HepG2 (cell line): Measurements from ENCODE around the gene PRDM11. TPM values are rescaled to one million over a fixed set of nuclear protein-coding genes. Genes with fewer than 3 reads are reported as not detected.

ENCODE experiments used
- ATM ChIP-seq: fragments of 450-650 bp; IDR thresholded peaks from 2 replicates; pipeline ENCODE4 v1.7.1; 2017; ENCODE audit warnings: mild to moderate bottlenecking, borderline replicate concordance
- GABPB1 ChIP-seq: IDR thresholded peaks from 2 replicates; pipeline ENCODE4 v1.6.1; 2016; ENCODE audit warnings: mild to moderate bottlenecking, missing genetic modification reagents, moderate library complexity, missing compliant biosample characterization
- JDP2 ChIP-seq: sonication (generic); formaldehyde crosslinking; IDR thresholded peaks from 2 replicates; pipeline ENCODE4 v1.8.1; 2022; ENCODE audit warnings: missing genetic modification reagents, borderline replicate concordance
- MLLT10 ChIP-seq: sonication (generic); formaldehyde crosslinking; IDR thresholded peaks from 2 replicates; pipeline ENCODE4 v1.4.0; 2020; ENCODE audit warnings: missing genetic modification reagents
- NONO ChIP-seq, 2 experiments: fragments of 450-650 bp in 1 of 2; sonication (generic) in 1 of 2; formaldehyde crosslinking in 1 of 2; IDR thresholded peaks in 1 of 2; conservative IDR thresholded peaks in 1 of 2; 2 replicates each; pipeline versions ENCODE4 v1.6.1 to v1.8.0; 2017 to 2022; ENCODE audit warnings: mild to moderate bottlenecking in 1 of 2, missing genetic modification reagents in 1 of 2, moderate library complexity in 1 of 2
- PAX8 ChIP-seq: sonication (generic); formaldehyde crosslinking; IDR thresholded peaks from 2 replicates; pipeline ENCODE4 v1.8.0; 2022; ENCODE audit warnings: mild to moderate bottlenecking, missing genetic modification reagents, borderline replicate concordance
- RAD21 ChIP-seq: fragments of 450-650 bp; formaldehyde crosslinking; IDR thresholded peaks from 2 replicates; pipeline ENCODE4 v1.5.0; 2020; ENCODE audit warnings: mild to moderate bottlenecking
- SMC3 ChIP-seq: IDR thresholded peaks from 2 replicates; pipeline ENCODE4 v1.6.1; 2011; ENCODE audit warnings: low read length, improper control_type of control experiment
- TEAD3 ChIP-seq: optimal IDR thresholded peaks from 2 replicates; pipeline ENCODE3; 2016; ENCODE audit warnings: borderline replicate concordance
- THYN1 ChIP-seq: sonication (generic); formaldehyde crosslinking; IDR thresholded peaks from 2 replicates; pipeline ENCODE4 v1.8.1; 2023; ENCODE audit warnings: low read depth, mild to moderate bottlenecking, moderate library complexity, missing genetic modification reagents, borderline replicate concordance
- XBP1 ChIP-seq: sonication (generic); formaldehyde crosslinking; IDR thresholded peaks from 2 replicates; pipeline ENCODE4 v1.5.0; 2020; ENCODE audit warnings: missing genetic modification reagents
- XRCC5 ChIP-seq: fragments of 200-400 bp; formaldehyde crosslinking; optimal IDR thresholded peaks from 2 replicates; pipeline ENCODE3; 2017; ENCODE audit warnings: mild to moderate bottlenecking, low read length
- ZBTB8A ChIP-seq: sonication (generic); formaldehyde crosslinking; IDR thresholded peaks from 2 replicates; pipeline ENCODE4 v1.4.0; 2020; ENCODE audit warnings: mild to moderate bottlenecking, low read depth, missing genetic modification reagents, borderline replicate concordance
- ZFX ChIP-seq: sonication (generic); formaldehyde crosslinking; IDR thresholded peaks from 2 replicates; pipeline ENCODE4 v1.4.0; 2020; ENCODE audit warnings: mild to moderate bottlenecking, low read depth, missing genetic modification reagents, moderate library complexity
- ZNF432 ChIP-seq: sonication (generic); formaldehyde crosslinking; IDR thresholded peaks from 2 replicates; pipeline ENCODE4 v1.5.0; 2020; ENCODE audit warnings: missing genetic modification reagents, mild to moderate bottlenecking, borderline replicate concordance
- ZNF563 ChIP-seq: sonication (generic); formaldehyde crosslinking; IDR thresholded peaks from 2 replicates; pipeline ENCODE4 v1.8.0; 2022; ENCODE audit warnings: mild to moderate bottlenecking, moderate library complexity, missing genetic modification reagents
- ZNF780A ChIP-seq: sonication (generic); formaldehyde crosslinking; IDR thresholded peaks from 2 replicates; pipeline ENCODE4 v1.8.0; 2022; ENCODE audit warnings: mild to moderate bottlenecking, missing genetic modification reagents, moderate library complexity
- polyA plus RNA-seq, 8 experiments: library from polyadenylated mRNA; depleted of rRNA in 3 of 8; stranded (reverse) in 7 of 8; unstranded in 1 of 8; fragments of >200 nt; fragmentation: Illumina TruSeq in 4 of 8; extraction: Trizol in 4 of 8; gene quantifications; 2 replicates each; pipeline versions ENCODE4 v1.2.1 to v1.2.3, GENCODE V29; 2011 to 2016; ENCODE audit warnings: low read depth in 4 of 8, missing spikeins in 1 of 8, mixed read lengths in 1 of 8; ENCODE audit not compliant: insufficient read depth in 1 of 8
- total RNA-seq, 5 experiments: library from RNA; depleted of rRNA; stranded (reverse); fragments of >200 nt; fragmentation: Illumina TruSeq; extraction: Trizol; gene quantifications; 2 replicates each; pipeline ENCODE4 v1.2.3, GENCODE V29; 2016; ENCODE audit warnings: low read depth in 1 of 5
- TF ChIP-seq, protein P1 (sequence below): IDR thresholded peaks from 2 replicates; pipeline ENCODE4 v1.6.1; 2016; ENCODE audit warnings: low read depth, control low read depth
- TF ChIP-seq, protein P2 (sequence below): sonication (generic); formaldehyde crosslinking; IDR thresholded peaks from 2 replicates; pipeline ENCODE4 v1.5.1; 2020; ENCODE audit warnings: mild to moderate bottlenecking, missing genetic modification reagents, moderate library complexity
- TF ChIP-seq, protein P3 (sequence below): sonication (generic); formaldehyde crosslinking; IDR thresholded peaks from 2 replicates; pipeline ENCODE4 v1.4.0; 2020; ENCODE audit warnings: low read depth, missing genetic modification reagents
- TF ChIP-seq, protein P4 (sequence below): sonication (generic); formaldehyde crosslinking; IDR thresholded peaks from 2 replicates; pipeline ENCODE4 v1.5.0; 2020; ENCODE audit warnings: missing genetic modification reagents

Gene PRDM11
- total and polyA plus RNA-seq, 2 of the 13 experiments (the other 11 are each of a cell fraction or from before 2014, with no cell fraction given), result 3.4 to 4.7 TPM

DNA sequence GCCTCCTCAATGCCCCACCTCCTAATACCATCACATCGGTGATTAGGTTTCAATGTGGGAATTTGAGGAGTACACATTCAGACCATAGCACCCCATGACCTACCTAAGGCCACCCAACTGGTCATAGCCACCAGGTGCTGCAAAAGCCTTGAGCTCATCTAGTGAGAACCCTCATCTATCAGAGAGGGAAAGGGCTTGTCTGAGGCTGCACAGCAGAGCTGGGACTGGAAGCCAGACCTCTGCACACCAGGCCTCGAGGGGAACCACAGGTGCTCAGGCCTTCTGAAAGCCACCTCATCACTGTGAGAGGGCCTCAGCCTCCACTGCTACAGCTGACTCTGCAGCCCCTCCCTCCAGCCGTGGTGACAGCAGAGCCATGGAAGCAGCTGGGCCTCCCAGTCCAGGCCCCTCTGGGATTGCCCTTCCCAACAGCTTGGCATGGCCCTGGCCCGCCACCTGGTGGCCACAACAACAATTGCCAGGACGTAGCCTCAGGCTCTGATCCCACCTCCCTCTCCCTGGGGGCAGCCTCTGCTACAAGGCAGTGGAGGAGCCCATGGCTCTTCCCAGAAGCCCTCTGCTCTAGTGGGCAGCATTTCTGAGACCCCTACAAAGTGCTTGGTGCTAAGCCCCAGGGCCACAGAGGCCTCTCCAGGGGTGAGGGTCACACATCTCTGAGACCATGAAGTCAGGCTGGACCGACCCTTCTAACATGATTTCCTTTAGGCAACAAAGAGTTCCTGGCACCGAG, 41.0 kb upstream of the PRDM11 start (continued):
- TF ChIP-seq, protein P1, sequence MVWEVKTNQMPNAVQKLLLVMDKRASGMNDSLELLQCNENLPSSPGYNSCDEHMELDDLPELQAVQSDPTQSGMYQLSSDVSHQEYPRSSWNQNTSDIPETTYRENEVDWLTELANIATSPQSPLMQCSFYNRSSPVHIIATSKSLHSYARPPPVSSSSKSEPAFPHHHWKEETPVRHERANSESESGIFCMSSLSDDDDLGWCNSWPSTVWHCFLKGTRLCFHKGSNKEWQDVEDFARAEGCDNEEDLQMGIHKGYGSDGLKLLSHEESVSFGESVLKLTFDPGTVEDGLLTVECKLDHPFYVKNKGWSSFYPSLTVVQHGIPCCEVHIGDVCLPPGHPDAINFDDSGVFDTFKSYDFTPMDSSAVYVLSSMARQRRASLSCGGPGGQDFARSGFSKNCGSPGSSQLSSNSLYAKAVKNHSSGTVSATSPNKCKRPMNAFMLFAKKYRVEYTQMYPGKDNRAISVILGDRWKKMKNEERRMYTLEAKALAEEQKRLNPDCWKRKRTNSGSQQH (CRISPR knock-in tag), result peak; percentile 42; the same call in 1 of the 2 replicates
- TF ChIP-seq THYN1 (CRISPR knock-in tag) (no peak), RAD21 (peak; percentile 76), JDP2 (CRISPR knock-in tag) (no peak), ZNF432 (CRISPR knock-in tag) (no peak), TEAD3 (peak; percentile 33), ZFX (peak; percentile 39; the same call in 1 of the 2 replicates), GABPB1 (peak; percentile 30; the same call in 1 of the 2 replicates), ZNF780A (CRISPR knock-in tag) (no peak), MLLT10 (CRISPR knock-in tag) (no peak), XRCC5 (peak; percentile 55), XBP1 (CRISPR knock-in tag) (no peak), NONO (IDR thresholded peaks at IDR 0.05) (no peak), NONO (CRISPR knock-in tag; conservative IDR thresholded peaks at IDR 0.05) (0 out of 2 replicates have a peak, but pooled peaks have one; percentile 43), ZBTB8A (no peak), SMC3 (peak; percentile 45), PAX8 (no peak), ZNF563 (CRISPR knock-in tag) (no peak), ATM (no peak)
- TF ChIP-seq, protein P2, sequence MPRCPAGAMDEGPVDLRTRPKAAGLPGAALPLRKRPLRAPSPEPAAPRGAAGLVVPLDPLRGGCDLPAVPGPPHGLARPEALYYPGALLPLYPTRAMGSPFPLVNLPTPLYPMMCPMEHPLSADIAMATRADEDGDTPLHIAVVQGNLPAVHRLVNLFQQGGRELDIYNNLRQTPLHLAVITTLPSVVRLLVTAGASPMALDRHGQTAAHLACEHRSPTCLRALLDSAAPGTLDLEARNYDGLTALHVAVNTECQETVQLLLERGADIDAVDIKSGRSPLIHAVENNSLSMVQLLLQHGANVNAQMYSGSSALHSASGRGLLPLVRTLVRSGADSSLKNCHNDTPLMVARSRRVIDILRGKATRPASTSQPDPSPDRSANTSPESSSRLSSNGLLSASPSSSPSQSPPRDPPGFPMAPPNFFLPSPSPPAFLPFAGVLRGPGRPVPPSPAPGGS (CRISPR knock-in tag), result no peak
- TF ChIP-seq, protein P3, sequence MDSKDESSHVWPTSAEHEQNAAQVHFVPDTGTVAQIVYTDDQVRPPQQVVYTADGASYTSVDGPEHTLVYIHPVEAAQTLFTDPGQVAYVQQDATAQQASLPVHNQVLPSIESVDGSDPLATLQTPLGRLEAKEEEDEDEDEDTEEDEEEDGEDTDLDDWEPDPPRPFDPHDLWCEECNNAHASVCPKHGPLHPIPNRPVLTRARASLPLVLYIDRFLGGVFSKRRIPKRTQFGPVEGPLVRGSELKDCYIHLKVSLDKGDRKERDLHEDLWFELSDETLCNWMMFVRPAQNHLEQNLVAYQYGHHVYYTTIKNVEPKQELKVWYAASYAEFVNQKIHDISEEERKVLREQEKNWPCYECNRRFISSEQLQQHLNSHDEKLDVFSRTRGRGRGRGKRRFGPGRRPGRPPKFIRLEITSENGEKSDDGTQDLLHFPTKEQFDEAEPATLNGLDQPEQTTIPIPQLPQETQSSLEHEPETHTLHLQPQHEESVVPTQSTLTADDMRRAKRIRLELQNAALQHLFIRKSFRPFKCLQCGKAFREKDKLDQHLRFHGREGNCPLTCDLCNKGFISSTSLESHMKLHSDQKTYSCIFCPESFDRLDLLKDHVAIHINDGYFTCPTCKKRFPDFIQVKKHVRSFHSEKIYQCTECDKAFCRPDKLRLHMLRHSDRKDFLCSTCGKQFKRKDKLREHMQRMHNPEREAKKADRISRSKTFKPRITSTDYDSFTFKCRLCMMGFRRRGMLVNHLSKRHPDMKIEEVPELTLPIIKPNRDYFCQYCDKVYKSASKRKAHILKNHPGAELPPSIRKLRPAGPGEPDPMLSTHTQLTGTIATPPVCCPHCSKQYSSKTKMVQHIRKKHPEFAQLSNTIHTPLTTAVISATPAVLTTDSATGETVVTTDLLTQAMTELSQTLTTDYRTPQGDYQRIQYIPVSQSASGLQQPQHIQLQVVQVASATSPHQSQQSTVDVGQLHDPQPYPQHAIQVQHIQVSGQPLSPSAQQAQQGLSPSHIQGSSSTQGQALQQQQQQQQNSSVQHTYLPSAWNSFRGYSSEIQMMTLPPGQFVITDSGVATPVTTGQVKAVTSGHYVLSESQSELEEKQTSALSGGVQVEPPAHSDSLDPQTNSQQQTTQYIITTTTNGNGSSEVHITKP (CRISPR knock-in tag), result no peak
- TF ChIP-seq, protein P4, sequence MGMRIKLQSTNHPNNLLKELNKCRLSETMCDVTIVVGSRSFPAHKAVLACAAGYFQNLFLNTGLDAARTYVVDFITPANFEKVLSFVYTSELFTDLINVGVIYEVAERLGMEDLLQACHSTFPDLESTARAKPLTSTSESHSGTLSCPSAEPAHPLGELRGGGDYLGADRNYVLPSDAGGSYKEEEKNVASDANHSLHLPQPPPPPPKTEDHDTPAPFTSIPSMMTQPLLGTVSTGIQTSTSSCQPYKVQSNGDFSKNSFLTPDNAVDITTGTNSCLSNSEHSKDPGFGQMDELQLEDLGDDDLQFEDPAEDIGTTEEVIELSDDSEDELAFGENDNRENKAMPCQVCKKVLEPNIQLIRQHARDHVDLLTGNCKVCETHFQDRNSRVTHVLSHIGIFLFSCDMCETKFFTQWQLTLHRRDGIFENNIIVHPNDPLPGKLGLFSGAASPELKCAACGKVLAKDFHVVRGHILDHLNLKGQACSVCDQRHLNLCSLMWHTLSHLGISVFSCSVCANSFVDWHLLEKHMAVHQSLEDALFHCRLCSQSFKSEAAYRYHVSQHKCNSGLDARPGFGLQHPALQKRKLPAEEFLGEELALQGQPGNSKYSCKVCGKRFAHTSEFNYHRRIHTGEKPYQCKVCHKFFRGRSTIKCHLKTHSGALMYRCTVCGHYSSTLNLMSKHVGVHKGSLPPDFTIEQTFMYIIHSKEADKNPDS, result no peak
